WTC11 (cell line): ENCODE measurements around the gene MN1. TPM values are rescaled to one million over a fixed set of nuclear protein-coding genes. Genes with fewer than 3 reads are reported as not detected.

Experiments used
- ATAC-seq: fragments of 200-7000 bp; cut with Tn5 transposase; 2 replicates; pipeline ENCODE4 v1.10.0; 2021; ENCODE audit warnings: mild to moderate bottlenecking, moderate library complexity
- CTCF ChIA-PET: fragments of 300-600 bp; sonication (Branson Sonifier 250); formaldehyde crosslinking; loops from one replicate; lab custom pipeline; 2021; ENCODE audit warnings: antibody characterized with exemption; lab: Charles Lee
- POLR2A ChIA-PET: fragments of 350-600 bp; sonication (Branson Sonifier 250); formaldehyde crosslinking; loops from one replicate; lab custom pipeline; 2021; ENCODE audit warnings: antibody characterized with exemption; lab: Charles Lee
- DNase-seq: peaks from one replicate; pipeline ENCODE4 v3.0.0; 2021; ENCODE audit warnings: low spot score
- H3K27ac Mint-ChIP-seq: 2 replicates; pipeline ENCODE4 v1.8.0; 2021; ENCODE audit warnings: mixed read lengths
- H3K27me3 Mint-ChIP-seq: 2 replicates; pipeline ENCODE4 v1.8.0; 2021; ENCODE audit warnings: low read depth, mild to moderate bottlenecking, moderate library complexity, mixed read lengths
- H3K36me3 Mint-ChIP-seq: 2 replicates; pipeline ENCODE4 v1.8.0; 2021; ENCODE audit warnings: mixed read lengths
- H3K4me1 Mint-ChIP-seq: 2 replicates; pipeline ENCODE4 v1.8.0; 2022; ENCODE audit warnings: mixed read lengths
- H3K4me3 Mint-ChIP-seq: 2 replicates; pipeline ENCODE4 v1.8.0; 2021; ENCODE audit warnings: mild to moderate bottlenecking, moderate library complexity, mixed read lengths
- H3K9me3 Mint-ChIP-seq: 2 replicates; pipeline ENCODE4 v1.8.0; 2021; ENCODE audit warnings: mixed read lengths
- AFF4 ChIP-seq: sonication (generic); formaldehyde crosslinking; IDR thresholded peaks from 2 replicates; pipeline ENCODE4 v1.8.1; 2023; ENCODE audit warnings: mild to moderate bottlenecking, missing genetic modification reagents, borderline replicate concordance
- CBFB ChIP-seq: sonication (generic); formaldehyde crosslinking; IDR thresholded peaks from 2 replicates; pipeline ENCODE4 v1.8.1; 2022; ENCODE audit warnings: mild to moderate bottlenecking, low read depth, missing genetic modification reagents
- CREM ChIP-seq: sonication (generic); formaldehyde crosslinking; IDR thresholded peaks from 2 replicates; pipeline ENCODE4 v1.8.1; 2022; ENCODE audit warnings: mild to moderate bottlenecking, missing genetic modification reagents, moderate library complexity
- ETV6 ChIP-seq: sonication (generic); formaldehyde crosslinking; IDR thresholded peaks from 2 replicates; pipeline ENCODE4 v1.8.1; 2022; ENCODE audit warnings: mild to moderate bottlenecking, missing genetic modification reagents
- FOXK1 ChIP-seq: sonication (generic); formaldehyde crosslinking; IDR thresholded peaks from 2 replicates; pipeline ENCODE4 v1.8.0; 2022; ENCODE audit warnings: mild to moderate bottlenecking, moderate library complexity, missing genetic modification reagents
- GTF2I ChIP-seq: fragments of 250-450 bp; sonication (Bioruptor Pico); conservative IDR thresholded peaks from 2 replicates; pipeline ENCODE4 v1.4.0; 2021; ENCODE audit warnings: mild to moderate bottlenecking
- IRF2 ChIP-seq: sonication (generic); formaldehyde crosslinking; IDR thresholded peaks from 2 replicates; pipeline ENCODE4 v1.8.0; 2022; ENCODE audit warnings: low read depth, missing genetic modification reagents, borderline replicate concordance
- JUN ChIP-seq: sonication (generic); formaldehyde crosslinking; IDR thresholded peaks from 2 replicates; pipeline ENCODE4 v1.8.0; 2023; ENCODE audit warnings: mild to moderate bottlenecking, missing genetic modification reagents
- KAT7 ChIP-seq: sonication (generic); formaldehyde crosslinking; IDR thresholded peaks from 2 replicates; pipeline ENCODE4 v1.8.1; 2023; ENCODE audit warnings: missing genetic modification reagents, mild to moderate bottlenecking, borderline replicate concordance
- MXD4 ChIP-seq: fragments of 250-450 bp; sonication (Bioruptor Pico); IDR thresholded peaks from 2 replicates; pipeline ENCODE4 v1.8.0; 2021; ENCODE audit warnings: mild to moderate bottlenecking, moderate library complexity, borderline replicate concordance
- PRDM15 ChIP-seq: sonication (generic); formaldehyde crosslinking; IDR thresholded peaks from 2 replicates; pipeline ENCODE4 v1.8.0; 2022; ENCODE audit warnings: missing genetic modification reagents
- PRRX2 ChIP-seq: fragments of 250-450 bp; sonication (Bioruptor Pico); IDR thresholded peaks from 2 replicates; pipeline ENCODE4 v1.8.0; 2021; ENCODE audit warnings: mild to moderate bottlenecking
- RELA ChIP-seq: sonication (generic); formaldehyde crosslinking; IDR thresholded peaks from 2 replicates; pipeline ENCODE4 v1.8.1; 2022; ENCODE audit warnings: missing genetic modification reagents, mild to moderate bottlenecking, borderline replicate concordance
- SOX15 ChIP-seq: fragments of 250-450 bp; sonication (Bioruptor Pico); IDR thresholded peaks from 2 replicates; pipeline ENCODE4 v1.9.0; 2021; ENCODE audit warnings: mild to moderate bottlenecking
- ZBTB21 ChIP-seq: sonication (generic); formaldehyde crosslinking; IDR thresholded peaks from 2 replicates; pipeline ENCODE4 v1.8.1; 2023; ENCODE audit warnings: mild to moderate bottlenecking, missing genetic modification reagents, borderline replicate concordance
- ZNF121 ChIP-seq: sonication (generic); formaldehyde crosslinking; IDR thresholded peaks from 2 replicates; pipeline ENCODE4 v1.8.0; 2023; ENCODE audit warnings: missing genetic modification reagents
- ZNF263 ChIP-seq: sonication (generic); formaldehyde crosslinking; IDR thresholded peaks from 2 replicates; pipeline ENCODE4 v1.8.1; 2022; ENCODE audit warnings: low read depth, mild to moderate bottlenecking, moderate library complexity, missing genetic modification reagents
- ZNF317 ChIP-seq: sonication (generic); formaldehyde crosslinking; IDR thresholded peaks from 2 replicates; pipeline ENCODE4 v1.8.1; 2023; ENCODE audit warnings: low read depth, mild to moderate bottlenecking, moderate library complexity, missing genetic modification reagents, borderline replicate concordance
- ZNF423 ChIP-seq: fragments of 250-450 bp; sonication (Bioruptor Pico); IDR thresholded peaks from 2 replicates; pipeline ENCODE4 v2.1.2; 2022; ENCODE audit warnings: mild to moderate bottlenecking, moderate library complexity
- total RNA-seq: library from RNA; stranded (reverse); gene quantifications from 3 replicates; pipeline ENCODE4 v1.2.3, GENCODE V29; 2021
- TF ChIP-seq, protein P1 (sequence below): sonication (generic); formaldehyde crosslinking; IDR thresholded peaks from 2 replicates; pipeline ENCODE4 v1.8.0; 2022; ENCODE audit warnings: mild to moderate bottlenecking, missing genetic modification reagents
- TF ChIP-seq, protein P2 (sequence below): sonication (generic); formaldehyde crosslinking; conservative IDR thresholded peaks from 2 replicates; pipeline ENCODE4 v1.8.1; 2022; ENCODE audit warnings: mild to moderate bottlenecking, missing genetic modification reagents
- TF ChIP-seq, protein P3 (sequence below): fragments of 200-600 bp; IDR thresholded peaks from 2 replicates; pipeline ENCODE4 v1.8.0; 2022; ENCODE audit warnings: antibody characterized with exemption
- TF ChIP-seq, protein P4 (sequence below): fragments of 250-450 bp; sonication (Bioruptor Pico); conservative IDR thresholded peaks from 2 replicates; pipeline ENCODE4 v1.9.0; 2021; ENCODE audit warnings: mild to moderate bottlenecking

The MN1 gene
- total RNA-seq, 1 experiment from 2014 or later: 21.3 TPM

- CTCF ChIA-PET: no interaction called here
Measured at GRCh38 chr22:27757928-27758525, 43.5 kb downstream of the MN1 start.

DNA sequence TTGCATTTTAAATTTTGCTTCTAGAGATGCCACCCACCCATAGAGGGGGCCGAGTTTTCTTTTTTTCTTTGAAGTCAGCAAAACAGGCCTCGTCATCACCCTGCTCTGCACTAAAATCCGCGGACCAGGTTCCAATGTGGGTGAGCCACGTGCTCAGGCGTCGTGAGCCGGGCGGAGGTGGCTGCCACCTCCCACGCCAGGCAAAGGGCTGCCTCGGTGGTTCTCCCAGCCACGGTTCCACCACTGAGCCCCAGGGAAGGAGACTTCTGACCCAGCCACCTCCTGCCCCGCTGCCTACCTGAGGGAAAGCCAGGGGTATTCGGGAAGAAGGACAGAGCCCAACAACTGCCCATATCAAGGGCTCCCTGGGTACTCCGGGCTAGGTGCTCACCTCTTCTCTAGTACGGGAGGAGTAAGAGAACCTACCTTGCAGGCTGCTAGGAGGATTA is 45.3 kb downstream of the MN1 start:
- TF ChIP-seq ZNF317 (CRISPR knock-in tag): no peak
- TF ChIP-seq ZNF423 (CRISPR knock-in tag): no peak
- TF ChIP-seq, protein P1, sequence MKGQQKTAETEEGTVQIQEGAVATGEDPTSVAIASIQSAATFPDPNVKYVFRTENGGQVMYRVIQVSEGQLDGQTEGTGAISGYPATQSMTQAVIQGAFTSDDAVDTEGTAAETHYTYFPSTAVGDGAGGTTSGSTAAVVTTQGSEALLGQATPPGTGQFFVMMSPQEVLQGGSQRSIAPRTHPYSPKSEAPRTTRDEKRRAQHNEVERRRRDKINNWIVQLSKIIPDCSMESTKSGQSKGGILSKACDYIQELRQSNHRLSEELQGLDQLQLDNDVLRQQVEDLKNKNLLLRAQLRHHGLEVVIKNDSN: no peak
- TF ChIP-seq IRF2: no peak
- TF ChIP-seq PRRX2 (CRISPR knock-in tag): no peak
- TF ChIP-seq CREM (CRISPR knock-in tag): no peak
- TF ChIP-seq FOXK1 (CRISPR knock-in tag): no peak
- TF ChIP-seq ETV6 (CRISPR knock-in tag): no peak
- TF ChIP-seq AFF4: no peak
- no peak for TF ChIP-seq SOX15 (CRISPR knock-in tag)
- TF ChIP-seq MXD4 (CRISPR knock-in tag): no peak
- no peak for TF ChIP-seq ZBTB21 (CRISPR knock-in tag)
- TF ChIP-seq, protein P2, sequence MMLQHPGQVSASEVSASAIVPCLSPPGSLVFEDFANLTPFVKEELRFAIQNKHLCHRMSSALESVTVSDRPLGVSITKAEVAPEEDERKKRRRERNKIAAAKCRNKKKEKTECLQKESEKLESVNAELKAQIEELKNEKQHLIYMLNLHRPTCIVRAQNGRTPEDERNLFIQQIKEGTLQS: no peak
- TF ChIP-seq, protein P3, sequence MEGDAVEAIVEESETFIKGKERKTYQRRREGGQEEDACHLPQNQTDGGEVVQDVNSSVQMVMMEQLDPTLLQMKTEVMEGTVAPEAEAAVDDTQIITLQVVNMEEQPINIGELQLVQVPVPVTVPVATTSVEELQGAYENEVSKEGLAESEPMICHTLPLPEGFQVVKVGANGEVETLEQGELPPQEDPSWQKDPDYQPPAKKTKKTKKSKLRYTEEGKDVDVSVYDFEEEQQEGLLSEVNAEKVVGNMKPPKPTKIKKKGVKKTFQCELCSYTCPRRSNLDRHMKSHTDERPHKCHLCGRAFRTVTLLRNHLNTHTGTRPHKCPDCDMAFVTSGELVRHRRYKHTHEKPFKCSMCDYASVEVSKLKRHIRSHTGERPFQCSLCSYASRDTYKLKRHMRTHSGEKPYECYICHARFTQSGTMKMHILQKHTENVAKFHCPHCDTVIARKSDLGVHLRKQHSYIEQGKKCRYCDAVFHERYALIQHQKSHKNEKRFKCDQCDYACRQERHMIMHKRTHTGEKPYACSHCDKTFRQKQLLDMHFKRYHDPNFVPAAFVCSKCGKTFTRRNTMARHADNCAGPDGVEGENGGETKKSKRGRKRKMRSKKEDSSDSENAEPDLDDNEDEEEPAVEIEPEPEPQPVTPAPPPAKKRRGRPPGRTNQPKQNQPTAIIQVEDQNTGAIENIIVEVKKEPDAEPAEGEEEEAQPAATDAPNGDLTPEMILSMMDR: no peak
- no peak for TF ChIP-seq PRDM15
- TF ChIP-seq ZNF121 (CRISPR knock-in tag): no peak
- no peak for TF ChIP-seq CBFB (CRISPR knock-in tag)
- TF ChIP-seq KAT7: no peak
- no peak for TF ChIP-seq ZNF263 (CRISPR knock-in tag)
- TF ChIP-seq JUN: no peak
- DNase-seq (no peak), ATAC-seq (no peak)
- no peak overlapping the region for H3K27ac Mint-ChIP-seq
- ChIA-PET POLR2A (no interaction called here), CTCF (no interaction called here)
- H3K27me3 Mint-ChIP-seq: no peaks in the 10 kb centered on the region
- peaks cover 16% of the 10 kb centered on the region for H3K4me1 Mint-ChIP-seq
- no peaks in the 10 kb centered on the region for H3K9me3 Mint-ChIP-seq
- H3K36me3 Mint-ChIP-seq: no peaks in the 10 kb centered on the region
- H3K4me3 Mint-ChIP-seq: no peak overlapping the region

More at GRCh38 chr22:27757928-27758525, 43.5 kb downstream of the MN1 start:
- H3K4me1 Mint-ChIP-seq: peaks cover 19% of the 10 kb centered on the region
- peak overlapping the region; percentile 79; the same call in 1 of the 2 replicates for H3K27ac Mint-ChIP-seq
- ATAC-seq: no peak
- H3K4me3 Mint-ChIP-seq: no peak overlapping the region
- no peaks in the 10 kb centered on the region for H3K27me3 Mint-ChIP-seq
- TF ChIP-seq GTF2I: peak; percentile 80; the same call in 1 of the 2 replicates
- TF ChIP-seq, protein P4, sequence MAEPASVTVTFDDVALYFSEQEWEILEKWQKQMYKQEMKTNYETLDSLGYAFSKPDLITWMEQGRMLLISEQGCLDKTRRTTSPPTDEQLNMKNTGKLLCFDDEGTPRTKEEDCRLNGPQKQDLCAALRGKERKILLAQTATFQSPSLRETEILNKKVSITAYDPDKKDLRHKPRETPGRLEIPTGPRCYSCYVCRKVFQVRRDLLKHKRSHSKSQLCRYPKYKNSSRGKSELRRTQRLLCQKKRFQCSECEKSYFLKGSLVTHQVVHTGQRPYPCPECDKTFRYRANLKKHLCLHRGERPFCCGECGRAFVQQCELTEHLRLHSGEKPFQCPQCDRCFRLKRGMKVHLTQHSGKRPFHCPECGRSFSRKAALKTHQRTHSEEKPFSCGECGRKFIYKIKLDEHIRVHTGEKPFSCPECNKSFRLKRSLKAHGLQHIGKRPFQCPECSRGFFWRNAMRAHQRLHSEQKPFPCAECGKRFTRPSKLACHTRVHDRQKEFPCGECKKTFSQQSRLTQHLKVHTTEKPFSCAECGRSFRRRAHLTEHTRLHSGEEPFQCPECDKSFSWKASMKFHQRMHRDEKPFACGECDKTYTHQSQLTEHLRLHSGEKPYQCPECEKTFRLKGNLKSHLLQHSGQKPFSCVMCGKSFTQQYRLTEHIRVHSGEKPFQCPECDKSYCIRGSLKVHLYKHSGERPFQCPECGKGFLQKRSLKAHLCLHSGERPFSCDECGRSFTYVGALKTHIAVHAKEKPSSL (CRISPR knock-in tag): no peak
- TF ChIP-seq RELA: no peak
- H3K36me3 Mint-ChIP-seq: no peaks in the 10 kb centered on the region
- DNase-seq: no peak
- POLR2A ChIA-PET: no interaction called here
- no peaks in the 10 kb centered on the region for H3K9me3 Mint-ChIP-seq
